Hepatocyte (in vitro differentiated cells): ENCODE data around the gene MACC1. TPM values are rescaled to one million over a fixed set of nuclear protein-coding genes. Genes with fewer than 3 reads are reported as not detected.

Experiments used
- DNase-seq: peaks from one replicate; pipeline ENCODE4 v3.0.0-alpha.2; 2016; ENCODE audit warnings: low spot score
- H2AFZ ChIP-seq: fragments of 200-600 bp; sonication (generic); 2 replicates; pipeline ENCODE4 v1.6.0; 2016; ENCODE audit warnings: antibody characterized with exemption, mild to moderate bottlenecking
- H3K27ac ChIP-seq: fragments of 200-600 bp; sonication (generic); 2 replicates; pipeline ENCODE4 v1.5.1; 2016; ENCODE audit warnings: mild to moderate bottlenecking
- H3K27me3 ChIP-seq: fragments of 200-600 bp; sonication (generic); 2 replicates; pipeline ENCODE4 v1.6.1; 2016
- H3K36me3 ChIP-seq: fragments of 200-600 bp; sonication (generic); replicated peaks from 2 replicates; pipeline ENCODE4 v1.5.1; 2016; ENCODE audit warnings: low read depth; ENCODE audit not compliant: insufficient read depth
- H3K4me1 ChIP-seq: fragments of 200-600 bp; sonication (generic); 2 replicates; pipeline ENCODE4 v1.5.1; 2016; ENCODE audit warnings: mild to moderate bottlenecking, moderate library complexity; ENCODE audit not compliant: insufficient read depth
- H3K4me2 ChIP-seq: fragments of 200-600 bp; sonication (generic); 2 replicates; pipeline ENCODE4 v1.6.0; 2016
- H3K4me3 ChIP-seq: fragments of 200-600 bp; sonication (generic); 2 replicates; pipeline ENCODE4 v1.5.1; 2016; ENCODE audit warnings: mild to moderate bottlenecking
- H3K79me2 ChIP-seq: fragments of 200-600 bp; sonication (generic); 2 replicates; pipeline ENCODE4 v1.6.0; 2017; ENCODE audit warnings: mild to moderate bottlenecking
- H3K9me2 ChIP-seq: fragments of 200-600 bp; sonication (generic); replicated peaks from 2 replicates; pipeline ENCODE4 v1.6.0; 2017; ENCODE audit warnings: mild to moderate bottlenecking; ENCODE audit not compliant: insufficient read depth
- H3K9me3 ChIP-seq: fragments of 200-600 bp; sonication (generic); 2 replicates; pipeline ENCODE4 v1.5.1; 2016; ENCODE audit warnings: low read depth, mild to moderate bottlenecking
- H4K20me1 ChIP-seq: fragments of 200-600 bp; sonication (generic); 2 replicates; pipeline ENCODE4 v1.6.0; 2016; ENCODE audit warnings: mild to moderate bottlenecking; ENCODE audit not compliant: insufficient read depth, poor library complexity, severe bottlenecking
- CTCF ChIP-seq: fragments of 200-600 bp; sonication (generic); IDR thresholded peaks from 2 replicates; pipeline ENCODE4 v1.5.1; 2016; ENCODE audit warnings: antibody characterized with exemption, mild to moderate bottlenecking; ENCODE audit not compliant: poor library complexity
- EZH2 ChIP-seq: fragments of 200-600 bp; sonication (generic); IDR thresholded peaks from 2 replicates; pipeline ENCODE4 v1.6.1; 2016; ENCODE audit warnings: antibody characterized with exemption, mild to moderate bottlenecking, borderline replicate concordance
- EZH2phosphoT487 ChIP-seq: fragments of 200-600 bp; sonication (generic); IDR thresholded peaks from one replicate; pipeline ENCODE4 v1.6.1; 2018; ENCODE audit warnings: antibody characterized with exemption, mild to moderate bottlenecking, low read depth, moderate library complexity; ENCODE audit not compliant: unreplicated experiment, severe bottlenecking
- WGBS: methylation state at CpG from one replicate; pipeline ENCODE4 v1.1.6; 2016; ENCODE audit warnings: low lambda C conversion rate; ENCODE audit errors: missing lambda C conversion rate; 5-methylcytosine and 5-hydroxymethylcytosine counted together
- polyA plus RNA-seq: library from polyadenylated mRNA; unstranded; fragments of >200 nt; fragmentation: Nextera tagmentation; extraction: Ambion mirVana; gene quantifications from 2 replicates; pipeline ENCODE4 v1.2.1, GENCODE V29; 2016
- total RNA-seq: library from RNA; depleted of rRNA; stranded (reverse); fragments of >200 nt; gene quantifications from 2 replicates; pipeline ENCODE4 v1.2.3, GENCODE V29; 2014

Gene MACC1
- total and polyA plus RNA-seq, 2 experiments from 2014 or later = 6.9 to 46.0 TPM

- Histone ChIP-seq H3K36me3 (no peaks in the 10 kb centered on the region), H3K9me3 (no peaks in the 10 kb centered on the region), H3K4me2 (no peak overlapping the region), H3K27ac (no peak overlapping the region), H3K9me2 (no peaks in the 10 kb centered on the region), H3K4me3 (no peak overlapping the region), H3K79me2 (no peaks in the 10 kb centered on the region), H2AFZ (no peak overlapping the region), H3K27me3 (no peaks in the 10 kb centered on the region), H4K20me1 (no peaks in the 10 kb centered on the region), H3K4me1 (no peaks in the 10 kb centered on the region)
- no peak for DNase-seq
- no peak for TF ChIP-seq EZH2phosphoT487
- TF ChIP-seq EZH2 = no peak
- TF ChIP-seq CTCF = no peak
These were observed 11.5 kb upstream of the MACC1 start for GRCh38 chr7:20228654-20229053.

- Histone ChIP-seq H3K4me2 (no peak overlapping the region), H2AFZ (no peak overlapping the region), H3K27me3 (no peaks in the 10 kb centered on the region), H3K9me2 (no peaks in the 10 kb centered on the region), H3K4me3 (no peak overlapping the region), H3K79me2 (no peaks in the 10 kb centered on the region), H3K9me3 (no peaks in the 10 kb centered on the region), H3K27ac (no peak overlapping the region), H4K20me1 (no peaks in the 10 kb centered on the region), H3K36me3 (no peaks in the 10 kb centered on the region), H3K4me1 (no peaks in the 10 kb centered on the region)
- TF ChIP-seq EZH2phosphoT487 (no peak), EZH2 (no peak), CTCF (no peak)
- WGBS = 75% methylated on average over 2 of the region's 2 CpGs
- DNase-seq = no peak
These were observed 10.2 kb upstream of the MACC1 start for GRCh38 chr7:20227291-20227795.

GRCh38 chr7:20226860-20227259 is 9.7 kb upstream of the MACC1 start:
- Histone ChIP-seq H3K27me3 (no peaks in the 10 kb centered on the region), H3K79me2 (no peaks in the 10 kb centered on the region), H3K9me2 (no peaks in the 10 kb centered on the region), H2AFZ (no peak overlapping the region), H3K27ac (no peak overlapping the region), H4K20me1 (no peaks in the 10 kb centered on the region), H3K36me3 (no peaks in the 10 kb centered on the region), H3K4me2 (no peak overlapping the region), H3K9me3 (no peaks in the 10 kb centered on the region), H3K4me3 (no peak overlapping the region), H3K4me1 (no peaks in the 10 kb centered on the region)
- 0% methylated on average over 1 of the region's 1 CpG for WGBS
- no peak for DNase-seq
- TF ChIP-seq EZH2 = no peak
- no peak for TF ChIP-seq CTCF
- TF ChIP-seq EZH2phosphoT487 = no peak

GRCh38 chr7:20225384-20225783 is 8.2 kb upstream of the MACC1 start:
- TF ChIP-seq EZH2 (no peak), CTCF (no peak), EZH2phosphoT487 (no peak)
- Histone ChIP-seq H3K27me3 (no peaks in the 10 kb centered on the region), H3K4me3 (no peak overlapping the region), H3K79me2 (no peaks in the 10 kb centered on the region), H3K9me2 (no peaks in the 10 kb centered on the region), H3K9me3 (no peaks in the 10 kb centered on the region), H3K27ac (no peak overlapping the region), H2AFZ (no peak overlapping the region), H3K36me3 (no peaks in the 10 kb centered on the region), H4K20me1 (no peaks in the 10 kb centered on the region), H3K4me1 (peaks cover 14% of the 10 kb centered on the region), H3K4me2 (no peak overlapping the region)
- 91% methylated on average over 2 of the region's 2 CpGs for WGBS
- no peak for DNase-seq
